Fibroblast of gingiva (primary cell): ENCODE results near the gene ALDOC.
A peak's percentile ranks its signal among the peaks of the same experiment; 100 is the strongest.

ENCODE experiments used
- DNase-seq: peaks from one replicate; pipeline ENCODE4 v3.0.0-alpha.2; 2011; ENCODE audit warnings: low read depth

The ALDOC gene

GRCh38 chr17:28532050-28532960 lies 44.4 kb downstream of the ALDOC start:
- DNase-seq, result no peak

- DNase-seq, result no peak
Measured at GRCh38 chr17:28530926-28531325, 45.8 kb downstream of the ALDOC start.

GRCh38 chr17:28530250-28530649 lies 46.4 kb downstream of the ALDOC start:
- DNase-seq, result no peak

- no peak for DNase-seq
Measured at GRCh38 chr17:28529013-28529400, 47.7 kb downstream of the ALDOC start.

- DNase-seq, result no peak
Measured at GRCh38 chr17:28528327-28529012, 48.2 kb downstream of the ALDOC start.

- no peak for DNase-seq
Measured at GRCh38 chr17:28527859-28528258, 48.8 kb downstream of the ALDOC start.

GRCh38 chr17:28527181-28527681 lies 49.5 kb downstream of the ALDOC start:
- no peak for DNase-seq

GRCh38 chr17:28526381-28526780 lies 50.3 kb downstream of the ALDOC start:
- DNase-seq, result no peak

- DNase-seq, result peak; percentile 20
Measured at GRCh38 chr17:28524476-28525424, 51.9 kb downstream of the ALDOC start.

- DNase-seq, result no peak
Measured at GRCh38 chr17:28523876-28524275, 52.8 kb downstream of the ALDOC start.

GRCh38 chr17:28523186-28523585 lies 53.5 kb downstream of the ALDOC start:
- no peak for DNase-seq
